Activated CD8-positive, alpha-beta T cell treated with anti-CD3 and anti-CD28 coated beads for 36 hours (primary cell): ENCODE results near the gene ICAM3. TPM values are rescaled to one million over a fixed set of nuclear protein-coding genes. Genes with fewer than 3 reads are reported as not detected.

ENCODE experiments used
- ATAC-seq: fragments of 200-7000 bp; cut with Tn5 transposase; one replicate; pipeline ENCODE4 v1.10.0; 2021; ENCODE audit warnings: mild to moderate bottlenecking, moderate library complexity
- CTCF ChIA-PET: fragments of 350-600 bp; sonication (Branson Sonifier 250); formaldehyde crosslinking; loops from one replicate; lab custom pipeline; 2021; ENCODE audit warnings: antibody characterized with exemption; lab: Charles Lee
- POLR2A ChIA-PET: fragments of 350-600 bp; sonication (Branson Sonifier 250); formaldehyde crosslinking; loops from one replicate; lab custom pipeline; 2021; ENCODE audit warnings: antibody characterized with exemption; lab: Charles Lee
- DNase-seq: peaks from one replicate; pipeline ENCODE4 v3.0.0-alpha.2; 2020
- H3K27ac Mint-ChIP-seq: one replicate; pipeline ENCODE4 v1.8.0; 2021; ENCODE audit warnings: mild to moderate bottlenecking, mixed read lengths
- H3K27me3 Mint-ChIP-seq: one replicate; pipeline ENCODE4 v1.8.0; 2021; ENCODE audit warnings: mixed read lengths
- H3K36me3 Mint-ChIP-seq: one replicate; pipeline ENCODE4 v1.8.0; 2021; ENCODE audit warnings: low read depth, mixed read lengths
- H3K4me1 Mint-ChIP-seq: one replicate; pipeline ENCODE4 v1.8.0; 2021; ENCODE audit warnings: low read depth, mixed read lengths
- H3K4me3 Mint-ChIP-seq: one replicate; pipeline ENCODE4 v1.8.0; 2021; ENCODE audit warnings: mild to moderate bottlenecking, moderate library complexity, mixed read lengths
- H3K9me3 Mint-ChIP-seq: one replicate; pipeline ENCODE4 v1.8.0; 2021; ENCODE audit warnings: mixed read lengths
- CTCF ChIP-seq: fragments of 200-600 bp; IDR thresholded peaks from one replicate; pipeline ENCODE4 v1.8.0; 2022; ENCODE audit warnings: antibody characterized with exemption, mild to moderate bottlenecking
- intact Hi-C: fragments of 100-400 bp; cut with micrococcal nuclease; formaldehyde crosslinking; loops from one replicate; pipeline ENCODE4 v1.10.0; 2022
- total RNA-seq, 2 experiments: library from RNA; stranded (reverse); gene quantifications; one replicate each; pipeline ENCODE4 v1.2.3, GENCODE V29; 2021

Gene ICAM3
- total RNA-seq, 2 experiments from 2014 or later = 106 to 107 TPM

GRCh38 chr19:10317045-10317856 lies 22.2 kb downstream of the ICAM3 start:
- CTCF ChIA-PET = no interaction called here
- Mint-ChIP-seq H3K36me3 (peaks cover 32% of the 10 kb centered on the region), H3K4me1 (peaks cover 16% of the 10 kb centered on the region), H3K4me3 (no peak overlapping the region), H3K27me3 (no peaks in the 10 kb centered on the region), H3K27ac (peak overlapping the region; percentile 49), H3K9me3 (no peaks in the 10 kb centered on the region)
- TF ChIP-seq CTCF = no peak
- ATAC-seq (no peak), DNase-seq (no peak)
- POLR2A ChIA-PET = interaction anchor here (0.8 to 5.8 kb wide), 4 partner anchors 13 to 28 kb away, joined by 7 to 25 read pairs (median 9); partner anchors contain the start of genes ICAM5 and RAVER1
- intact Hi-C loops = no loop called here

GRCh38 chr19:10316229-10317044 lies 23.0 kb downstream of the ICAM3 start:
- Mint-ChIP-seq H3K36me3 (peaks cover 28% of the 10 kb centered on the region), H3K4me1 (peaks cover 16% of the 10 kb centered on the region), H3K27ac (peak overlapping the region; percentile 77), H3K4me3 (peak overlapping the region; percentile 93), H3K27me3 (no peaks in the 10 kb centered on the region), H3K9me3 (no peaks in the 10 kb centered on the region)
- ChIA-PET POLR2A (interaction anchor here (0.5 to 5.8 kb wide), 5 partner anchors 8 to 27 kb away, joined by 3 to 25 read pairs (median 8); partner anchors contain the start of genes ICAM5 and RAVER1), CTCF (no interaction called here)
- DNase-seq = no peak
- no peak for TF ChIP-seq CTCF
- peak; percentile 10 for ATAC-seq
- intact Hi-C loops = no loop called here

- ChIA-PET POLR2A (interaction anchor here (0.7 to 5.8 kb wide), 9 partner anchors 9 to 44 kb away, joined by 3 to 25 read pairs (median 3); partner anchors contain the start of genes ICAM5 and RAVER1), CTCF (interaction anchor here (0.7 to 1.8 kb wide), 4 partner anchors 43 to 73 kb away, joined by 3 to 8 read pairs (median 6); partner anchors contain the start of gene ICAM1)
- DNase-seq = peak; percentile 95
- ATAC-seq = peak; percentile 93
- H3K4me1 Mint-ChIP-seq = peaks cover 16% of the 10 kb centered on the region
- H3K27ac Mint-ChIP-seq = peak within 1 kb of the TSS; percentile 77
- peak within 1 kb of the TSS; percentile 93 for H3K4me3 Mint-ChIP-seq
- no peaks in the 10 kb centered on the region for H3K27me3 Mint-ChIP-seq
- peaks cover 28% of the 10 kb centered on the region for H3K36me3 Mint-ChIP-seq
- TF ChIP-seq CTCF = no peak
- H3K9me3 Mint-ChIP-seq = no peaks in the 10 kb centered on the region
- intact Hi-C loops = no loop called here
These were observed 23.8 kb downstream of the ICAM3 start, which contains the start of gene FDX2 for GRCh38 chr19:10315335-10316214. Gene FDX2, minus strand, starts transcription at chr19:10316015. Its CDS starts 19 bp downstream, at chr19:10315996.

GRCh38 chr19:10309423-10309822 lies 30.0 kb downstream of the ICAM3 start, which contains the start of gene ZGLP1:
Gene ZGLP1, minus strand, starts transcription at chr19:10309815.
- Mint-ChIP-seq H3K27ac (no peak within 1 kb of the TSS), H3K36me3 (peaks cover 4% of the 10 kb centered on the region), H3K27me3 (no peaks in the 10 kb centered on the region), H3K9me3 (no peaks in the 10 kb centered on the region), H3K4me1 (peaks cover 4% of the 10 kb centered on the region), H3K4me3 (no peak within 1 kb of the TSS)
- intact Hi-C loops = no loop called here
- ChIA-PET CTCF (no interaction called here), POLR2A (interaction anchor here (0.7 to 1.3 kb wide), 2 partner anchors 12 to 22 kb away, joined by 4 read pairs; no protein-coding TSS in a partner anchor)
- no peak for ATAC-seq
- no peak for TF ChIP-seq CTCF
- no peak for DNase-seq
